ENCODE data around the gene SPHKAP.

SPHKAP gene

GRCh38 chr2:227932001-227932400 lies 249.5 kb downstream of the SPHKAP start:
- TF ChIP-seq CTCF (IDR thresholded peaks at IDR 0.05), result no peak
- Histone ChIP-seq H3K36me3 (no peaks in the 10 kb centered on the region), H3K4me1 (ENCODE audit: control insufficient read depth in 1 of 2, insufficient read depth in 1 of 2, low read depth in 1 of 2, low read length in 1 of 2) (no peaks in the 10 kb centered on the region), H3K27ac (no peak overlapping the region), H3K27me3 (no peaks in the 10 kb centered on the region), H3K9me3 (no peaks in the 10 kb centered on the region), H3K4me3 (ENCODE audit: low read depth in 1 of 2, low read length in 1 of 2) (no peak overlapping the region)
